ENCODE results near the gene OR7A17.

OR7A17 gene

GRCh38 chr19:14843578-14843977, 42.4 kb downstream of the OR7A17 start:
- no peak for TF ChIP-seq POLR2AphosphoS5 (IDR thresholded peaks at IDR 0.05; ENCODE audit: low read depth, low read length)
- TF ChIP-seq POLR2A (IDR thresholded peaks at IDR 0.05; ENCODE audit: low read depth, low read length) = no peak
- no peak for TF ChIP-seq TAF1 (IDR thresholded peaks at IDR 0.05; ENCODE audit: borderline replicate concordance, low read depth, low read length)
- no peak for FAIRE-seq

GRCh38 chr19:14843169-14843568, 42.8 kb downstream of the OR7A17 start:
- FAIRE-seq = no peak
- no peak for DNase-seq (ENCODE audit: insufficient read length)
- TF ChIP-seq POLR2A (IDR thresholded peaks at IDR 0.05; ENCODE audit: low read depth, low read length) (no peak), POLR2AphosphoS5 (IDR thresholded peaks at IDR 0.05; ENCODE audit: low read depth, low read length) (no peak), TAF1 (IDR thresholded peaks at IDR 0.05; ENCODE audit: borderline replicate concordance, low read depth, low read length) (no peak)

More at GRCh38 chr19:14843578-14843977, 42.4 kb downstream of the OR7A17 start:
- no peak for DNase-seq (ENCODE audit: insufficient read length)

- FAIRE-seq (no peak), DNase-seq (ENCODE audit: insufficient read length) (no peak)
These were observed 45.7 kb downstream of the OR7A17 start for GRCh38 chr19:14840206-14840605.

GRCh38 chr19:14837391-14837790, 48.5 kb downstream of the OR7A17 start:
- FAIRE-seq = no peak
- TF ChIP-seq POLR2AphosphoS5 (IDR thresholded peaks at IDR 0.05; ENCODE audit: low read depth, low read length) = no peak
- TF ChIP-seq POLR2A (IDR thresholded peaks at IDR 0.05; ENCODE audit: low read depth, low read length) = no peak
- no peak for TF ChIP-seq TAF1 (IDR thresholded peaks at IDR 0.05; ENCODE audit: borderline replicate concordance, low read depth, low read length)
- no peak for DNase-seq (ENCODE audit: insufficient read length)

More at GRCh38 chr19:14840206-14840605, 45.7 kb downstream of the OR7A17 start:
- TF ChIP-seq POLR2AphosphoS5 (IDR thresholded peaks at IDR 0.05; ENCODE audit: low read depth, low read length) = no peak
- TF ChIP-seq POLR2A (IDR thresholded peaks at IDR 0.05; ENCODE audit: low read depth, low read length) = no peak
- TF ChIP-seq TAF1 (IDR thresholded peaks at IDR 0.05; ENCODE audit: borderline replicate concordance, low read depth, low read length) = no peak

- DNase-seq (ENCODE audit: insufficient read length) (no peak), FAIRE-seq (no peak)
- TF ChIP-seq POLR2A (IDR thresholded peaks at IDR 0.05; ENCODE audit: low read depth, low read length) (no peak), POLR2AphosphoS5 (IDR thresholded peaks at IDR 0.05; ENCODE audit: low read depth, low read length) (no peak), TAF1 (IDR thresholded peaks at IDR 0.05; ENCODE audit: borderline replicate concordance, low read depth, low read length) (no peak)
These were observed 50.9 kb downstream of the OR7A17 start, which contains the start of the genes OR7A5 and OR7C1 for GRCh38 chr19:14835011-14835410. TSS of gene OR7A5 (minus strand) at chr19:14835185. CDS start at chr19:14828241, 6,944 bp downstream. TSS of gene OR7C1 (minus strand) at chr19:14835185. CDS start at chr19:14800136, 35,049 bp downstream.

GRCh38 chr19:14830702-14831101, 55.2 kb downstream of the OR7A17 start:
- FAIRE-seq (no peak), DNase-seq (ENCODE audit: insufficient read length) (no peak)
- TF ChIP-seq TAF1 (IDR thresholded peaks at IDR 0.05; ENCODE audit: borderline replicate concordance, low read depth, low read length) (no peak), POLR2AphosphoS5 (IDR thresholded peaks at IDR 0.05; ENCODE audit: low read depth, low read length) (no peak), POLR2A (IDR thresholded peaks at IDR 0.05; ENCODE audit: low read depth, low read length) (no peak)

Data from GM12892 (cell line).